Endometrial microvascular endothelial cells (primary cell): ENCODE results near the gene MYH10. TPM values are rescaled to one million over a fixed set of nuclear protein-coding genes. Genes with fewer than 3 reads are reported as not detected.

Source experiments
- in situ Hi-C: cut with HindIII; loops from 2 replicates; pipeline ENCODE4 v1.10.0; 2017; ENCODE audit warnings: low sequenced_read_pairs, low pct_unique_long_range_greater_than_20kb; ENCODE audit errors: inconsistent ontology term
- total RNA-seq: library from RNA; depleted of rRNA; stranded (reverse); fragments of >200 nt; gene quantifications from one replicate; pipeline ENCODE4 v1.2.3, GENCODE V29; 2015; ENCODE audit errors: inconsistent ontology term

MYH10 gene
- total RNA-seq, 1 donor from 2014 or later = 14.1 TPM

DNA sequence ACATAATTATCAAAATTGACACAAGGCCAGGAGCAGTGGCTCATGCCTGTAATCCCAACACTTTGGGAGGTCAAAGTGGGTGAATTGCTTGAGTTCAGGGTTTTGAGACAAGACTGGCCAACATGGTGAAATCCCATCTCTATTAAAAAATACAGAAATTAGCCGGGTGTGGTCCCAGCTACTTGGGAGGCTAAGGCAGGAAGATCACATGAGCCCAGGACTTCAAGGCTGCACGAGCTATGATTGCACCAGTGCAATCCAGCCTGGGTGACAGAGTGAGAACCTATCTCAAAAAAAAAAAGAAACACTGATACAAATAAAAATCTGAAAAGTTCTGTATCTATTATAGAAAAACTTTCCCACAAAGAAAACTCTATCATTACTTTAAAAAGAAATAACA is 15.5 kb downstream of the MYH10 start:
- in situ Hi-C loops = no loop called here

- in situ Hi-C loops = no loop called here
Measured at GRCh38 chr17:8611619-8612298, 18.8 kb downstream of the MYH10 start.

DNA sequence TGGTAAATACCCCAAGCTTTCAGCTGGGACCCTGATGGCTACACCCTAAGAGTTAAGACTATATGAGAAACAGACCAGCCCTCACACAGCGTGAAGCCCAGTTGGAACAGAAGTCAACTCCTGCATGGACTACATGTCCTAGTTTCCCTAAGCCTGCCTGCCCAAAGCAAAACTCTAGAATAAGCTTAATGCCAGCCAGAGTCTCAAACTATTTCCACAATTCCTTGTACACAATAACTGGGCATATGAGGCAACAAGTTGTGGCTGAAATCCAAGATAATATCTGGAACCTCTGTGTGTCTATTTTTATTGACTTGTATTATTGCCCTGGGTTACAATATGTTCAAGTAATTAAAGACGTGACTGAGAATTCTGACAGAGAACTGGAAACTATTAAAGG is 19.4 kb downstream of the MYH10 start:
- in situ Hi-C loops = no loop called here

- in situ Hi-C loops = no loop called here
Measured at GRCh38 chr17:8610558-8610957, 20.0 kb downstream of the MYH10 start.

DNA sequence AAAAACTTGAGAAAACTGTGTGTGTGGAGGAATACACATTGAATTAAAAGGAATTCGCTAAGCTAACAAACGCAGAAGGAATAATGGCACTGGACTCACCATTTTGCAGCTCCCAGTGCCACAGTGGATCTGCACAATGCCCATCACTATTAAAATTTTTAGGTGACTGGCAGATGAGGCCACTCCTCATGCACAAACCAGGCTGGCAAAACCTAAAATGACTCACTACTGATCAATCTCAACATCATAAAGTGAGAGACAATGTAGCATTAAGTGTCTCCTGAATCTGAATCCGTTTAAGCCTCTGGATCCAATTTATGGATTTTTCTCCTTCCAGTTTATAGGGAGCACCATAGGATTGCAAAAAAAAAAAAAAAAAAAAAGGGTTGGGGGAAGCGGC is 20.6 kb downstream of the MYH10 start:
- in situ Hi-C loops = no loop called here

DNA sequence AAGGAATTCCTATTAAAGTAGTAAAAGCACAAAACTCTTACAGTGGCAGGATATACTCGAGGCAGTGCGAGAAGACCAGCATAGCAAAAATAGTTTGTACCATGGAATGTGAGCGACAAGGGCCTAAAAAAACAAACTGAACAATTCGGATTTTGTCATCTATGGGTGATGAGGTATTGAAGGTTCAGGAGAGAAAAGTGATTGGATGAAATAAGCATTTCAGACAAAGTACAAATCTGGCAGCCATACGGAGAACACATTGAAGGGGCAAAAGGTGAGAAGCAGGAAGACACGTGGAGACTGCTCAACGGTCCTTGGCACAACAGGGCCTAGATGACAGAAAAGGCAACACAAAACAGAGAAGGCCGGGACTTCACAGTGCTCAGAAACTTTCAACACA is 22.5 kb downstream of the MYH10 start:
- in situ Hi-C loops = no loop called here

- in situ Hi-C loops = no loop called here
Measured at GRCh38 chr17:8606401-8606800, 24.1 kb downstream of the MYH10 start.

DNA sequence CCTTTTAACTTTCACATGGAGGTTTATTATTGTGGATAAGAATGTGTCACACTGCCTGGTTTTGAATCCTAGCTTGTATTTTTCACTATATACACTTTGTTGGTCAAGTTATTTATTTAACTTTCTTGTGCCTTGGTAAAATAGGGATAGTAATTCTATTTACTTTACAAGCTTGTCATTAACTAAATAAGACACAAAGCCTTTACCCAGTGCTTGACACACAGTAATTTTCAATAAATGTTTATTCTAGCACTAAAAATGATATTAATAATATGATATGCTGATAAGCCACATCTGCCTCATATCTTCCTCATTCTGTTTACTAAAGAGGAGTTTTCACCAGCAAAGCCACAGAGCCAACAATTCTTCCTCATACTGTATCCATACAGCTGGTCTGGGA is 27.8 kb downstream of the MYH10 start:
- in situ Hi-C loops = no loop called here

DNA sequence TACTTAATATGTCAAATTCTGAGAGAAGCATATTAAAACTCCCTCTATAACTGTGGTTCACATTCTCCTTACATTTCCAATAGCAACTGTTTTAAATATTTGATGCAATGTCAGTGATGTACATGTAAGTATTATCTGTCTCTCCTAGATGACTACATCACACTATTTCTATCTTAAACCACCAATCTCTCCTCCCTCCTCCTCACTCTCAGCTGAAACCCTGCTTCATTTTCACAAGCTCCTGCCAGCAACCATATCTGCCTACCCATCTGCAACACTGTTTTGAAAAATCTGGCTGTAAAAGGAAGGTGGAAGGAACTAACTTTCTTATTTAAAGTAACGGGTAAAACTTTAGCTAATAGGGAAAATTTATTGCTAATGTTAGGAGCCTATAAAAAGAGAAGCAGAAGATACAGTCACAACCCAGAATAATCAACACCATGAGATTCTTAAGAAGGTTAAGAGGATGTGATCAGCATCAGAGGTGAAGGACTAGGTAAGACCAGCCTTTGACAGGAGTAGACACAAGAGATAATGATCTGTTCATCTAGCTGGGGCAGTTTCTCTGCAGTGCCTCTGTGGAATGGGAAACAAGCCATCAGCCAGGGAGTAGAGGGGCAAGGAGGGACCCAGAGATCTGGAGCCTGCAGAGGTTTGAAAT is 31.0 kb downstream of the MYH10 start:
- in situ Hi-C loops = no loop called here

DNA sequence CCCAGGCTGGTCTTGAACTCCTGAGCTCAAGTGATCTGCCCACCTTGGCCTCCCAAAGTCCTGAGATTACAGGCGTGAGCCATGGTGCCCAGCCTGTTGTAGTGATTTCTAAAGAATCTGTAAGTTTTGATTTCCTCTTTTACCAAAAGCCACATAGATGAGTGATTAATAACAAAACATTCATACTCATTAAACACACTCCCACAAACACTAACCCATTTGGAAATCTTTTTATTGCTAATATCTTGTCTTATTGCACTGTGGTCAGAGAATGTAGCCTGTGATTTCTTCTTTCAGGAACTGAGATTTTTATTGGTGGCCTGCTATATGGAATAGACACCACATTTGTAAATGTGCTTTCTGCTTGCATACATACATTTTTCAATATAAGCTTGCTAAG is 31.6 kb downstream of the MYH10 start:
- in situ Hi-C loops = no loop called here

- in situ Hi-C loops = no loop called here
Measured at GRCh38 chr17:8593830-8594229, 36.7 kb downstream of the MYH10 start.

DNA sequence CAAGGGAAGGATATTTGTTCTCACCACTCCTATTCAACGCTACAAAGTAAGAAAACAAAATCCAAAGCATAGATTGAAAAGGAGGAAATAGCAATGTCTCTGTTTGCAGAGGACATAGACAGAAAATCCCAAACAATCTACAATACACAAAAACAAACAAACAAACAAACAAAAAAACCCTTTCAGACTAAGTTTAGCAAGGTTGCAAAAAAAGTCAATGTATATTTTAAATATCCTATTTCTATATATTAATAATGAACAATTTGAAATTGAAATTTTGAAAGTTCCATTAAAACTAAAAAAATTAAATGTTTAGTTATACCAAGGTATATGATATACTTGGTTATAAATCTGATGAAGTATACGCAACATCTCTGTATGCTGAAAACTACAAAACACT is 37.2 kb downstream of the MYH10 start:
- in situ Hi-C loops = no loop called here

DNA sequence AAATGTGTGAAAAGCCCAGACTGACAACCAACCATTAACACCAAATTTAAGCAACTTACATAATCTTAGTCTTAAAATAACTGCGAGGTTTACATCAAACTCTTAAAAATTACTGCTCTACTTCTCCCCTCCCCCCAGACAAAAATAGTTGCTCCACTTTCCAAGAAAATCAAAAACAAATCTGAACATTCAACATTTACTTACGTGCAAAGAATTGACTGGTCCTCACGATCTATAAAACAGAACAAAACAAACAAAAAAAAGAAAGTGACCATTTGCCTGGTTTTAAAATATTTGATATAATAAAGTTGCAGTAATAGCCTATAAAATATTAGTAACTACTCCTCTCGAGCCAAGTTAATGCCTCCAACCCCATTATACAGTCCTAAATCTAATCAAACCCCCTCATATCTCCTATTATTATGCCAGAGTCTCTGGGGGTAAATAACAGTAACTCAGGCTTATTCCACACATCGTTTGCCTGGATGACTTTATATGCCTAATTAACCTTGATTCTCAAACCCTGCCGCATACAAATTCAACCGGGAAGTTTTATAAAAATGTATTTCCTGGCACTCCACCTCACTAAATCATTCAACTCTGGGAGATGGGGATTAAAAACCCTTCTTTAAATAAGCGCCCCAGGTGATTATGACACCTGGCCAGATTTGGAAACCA is 41.5 kb downstream of the MYH10 start:
- in situ Hi-C loops = no loop called here

DNA sequence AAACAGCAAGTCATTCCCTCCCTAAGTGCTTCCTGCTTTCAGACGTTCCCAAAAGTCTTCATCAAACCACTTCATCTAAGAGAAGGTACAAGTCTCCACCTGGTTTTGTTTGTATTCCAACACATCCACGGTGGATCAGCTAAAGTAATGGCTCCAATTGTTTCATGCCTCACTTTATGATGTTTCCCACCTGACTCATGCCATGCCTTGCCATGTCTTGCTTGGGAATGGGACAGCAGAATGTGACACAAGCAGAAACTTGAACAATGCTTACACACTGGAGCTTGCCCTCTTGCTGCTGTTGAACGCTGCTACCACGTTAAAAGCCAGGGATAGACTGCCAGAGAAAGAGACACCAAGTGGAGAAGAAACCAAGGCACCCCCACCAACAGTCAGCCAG is 43.8 kb downstream of the MYH10 start:
- in situ Hi-C loops = no loop called here

DNA sequence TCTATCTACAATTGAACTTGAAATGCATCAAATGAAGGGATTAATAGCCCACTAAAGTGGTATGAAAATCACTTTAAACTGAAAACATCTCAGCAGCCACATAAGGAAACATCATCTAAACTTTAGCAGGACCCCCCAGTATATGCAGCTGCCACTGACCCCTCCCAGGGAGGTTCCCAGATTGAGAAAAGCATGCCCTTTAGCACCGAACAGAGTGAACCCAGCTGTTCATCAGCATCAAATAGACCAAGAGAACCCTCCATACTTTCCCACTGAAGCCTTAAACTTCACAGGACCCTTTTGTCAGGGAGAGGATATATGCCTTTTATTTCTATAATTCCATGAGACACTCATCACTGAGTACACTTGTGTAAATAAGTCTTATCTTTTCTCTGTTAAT is 44.6 kb downstream of the MYH10 start:
- in situ Hi-C loops = no loop called here

GRCh38 chr17:8583954-8584353 is 46.6 kb downstream of the MYH10 start:
- in situ Hi-C loops = no loop called here

DNA sequence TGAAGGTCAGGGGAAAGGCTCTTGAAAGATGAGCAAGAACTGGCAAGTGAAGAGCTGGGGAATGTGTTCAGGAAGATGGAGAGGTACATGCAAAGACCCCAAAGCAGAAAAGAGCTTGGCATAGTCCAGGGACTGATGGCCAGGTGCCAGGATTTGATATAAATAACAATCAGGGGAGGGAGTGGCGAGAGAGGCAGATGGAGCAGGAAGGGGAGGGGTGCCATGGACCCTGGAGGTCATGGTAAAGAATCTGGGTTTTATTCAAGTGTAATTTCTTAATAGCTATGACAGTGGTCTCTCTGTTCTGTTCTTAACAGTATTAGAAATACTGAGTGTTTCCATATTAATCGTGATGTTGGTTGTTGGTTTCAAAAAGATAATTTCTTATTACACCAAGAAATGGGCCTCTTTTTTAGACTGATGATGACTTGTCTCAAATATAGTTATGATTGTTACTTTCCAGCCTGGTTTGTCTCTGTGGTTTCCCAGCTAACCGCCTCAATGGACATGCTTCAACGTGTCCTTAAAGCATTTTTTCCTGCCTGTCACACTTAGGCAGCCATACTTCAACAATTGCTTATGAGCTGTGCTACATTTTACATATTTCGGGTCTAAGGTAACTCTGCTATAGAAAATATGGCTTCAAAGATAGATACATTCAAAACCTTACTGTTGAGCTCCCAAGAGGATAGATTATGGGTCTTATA is 49.4 kb downstream of the MYH10 start:
- in situ Hi-C loops = no loop called here

GRCh38 chr17:8577868-8578267 is 52.7 kb downstream of the MYH10 start:
- in situ Hi-C loops = no loop called here

GRCh38 chr17:8576559-8577294 is 53.8 kb downstream of the MYH10 start:
- in situ Hi-C loops = no loop called here
